HG03097 (cell line): ENCODE results near the gene PTPRN2.
"Not testable (repeated sequence)": the region's sequence is repeated elsewhere in the genome, so short reads cannot be mapped to it uniquely, and the experiment has no call there.

Source experiments
- ATAC-seq: cut with Tn5 transposase; IDR thresholded peaks from one replicate; pipeline ENCODE4 v1.9.1; 2021; ENCODE audit not compliant: unreplicated experiment, low FRiP score

The PTPRN2 gene

DNA sequence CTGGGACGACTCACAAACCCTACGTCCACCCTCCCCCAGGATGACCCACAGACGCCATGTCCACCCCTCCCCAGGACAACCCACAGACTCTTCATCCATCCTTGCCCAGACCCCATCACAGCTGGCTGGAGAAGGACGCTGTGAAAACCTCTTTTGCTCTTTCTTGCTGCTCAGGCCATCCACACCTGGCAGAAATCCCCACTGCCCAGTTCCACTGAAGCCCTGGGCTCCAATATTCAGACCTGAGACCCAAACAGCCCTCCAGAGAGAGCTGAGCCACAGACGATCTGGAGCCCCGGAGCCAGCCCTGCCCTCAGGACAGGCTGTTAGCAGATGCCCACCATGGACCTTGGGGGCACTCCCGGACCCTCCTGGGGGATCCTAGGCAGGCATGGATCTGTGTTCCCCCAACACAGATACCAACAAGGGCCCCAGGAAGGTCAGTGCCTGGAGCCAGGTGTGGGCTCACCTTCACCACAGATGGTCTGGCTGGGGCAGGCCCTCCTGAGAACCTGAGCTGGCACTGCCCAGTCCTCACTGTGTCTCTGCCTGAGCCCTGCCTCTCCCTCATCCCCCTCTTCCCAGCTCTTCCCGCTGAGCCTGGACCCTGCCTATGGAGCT lies 226.2 kb downstream of the PTPRN2 start:
- no peak for ATAC-seq

DNA sequence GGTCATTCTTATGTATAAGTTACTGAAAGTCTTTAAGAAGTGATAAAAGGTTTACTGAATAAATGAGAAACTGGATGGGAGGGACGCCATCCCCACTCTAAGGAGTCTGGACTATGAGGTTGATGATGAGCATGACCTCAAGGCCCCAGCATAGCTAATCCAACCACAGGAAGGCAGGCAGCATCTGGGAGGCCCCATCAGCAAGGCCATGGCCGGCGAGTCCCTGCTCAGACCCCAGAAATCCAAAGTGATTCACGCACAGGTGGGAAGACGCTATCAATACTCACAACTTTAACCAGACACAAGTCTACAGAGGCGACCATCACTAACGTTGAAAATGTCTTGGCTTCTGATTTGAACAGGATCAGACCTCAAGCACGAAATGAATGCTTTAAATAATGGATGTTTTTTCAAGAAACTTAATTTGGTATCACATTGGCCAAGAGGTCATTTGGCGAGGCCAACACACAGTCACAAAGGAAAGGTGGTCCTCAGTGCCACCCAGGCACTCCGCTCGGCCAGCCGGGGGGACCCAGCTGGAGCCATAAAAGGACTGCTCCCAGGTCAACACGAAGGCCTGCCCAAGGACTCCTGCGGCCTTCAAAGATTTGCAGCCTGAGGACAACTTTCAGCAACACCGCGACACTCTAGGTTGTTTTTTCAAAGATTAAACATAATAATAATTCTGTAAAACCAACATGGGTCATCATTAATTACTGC lies 228.5 kb downstream of the PTPRN2 start:
- ATAC-seq = no peak

DNA sequence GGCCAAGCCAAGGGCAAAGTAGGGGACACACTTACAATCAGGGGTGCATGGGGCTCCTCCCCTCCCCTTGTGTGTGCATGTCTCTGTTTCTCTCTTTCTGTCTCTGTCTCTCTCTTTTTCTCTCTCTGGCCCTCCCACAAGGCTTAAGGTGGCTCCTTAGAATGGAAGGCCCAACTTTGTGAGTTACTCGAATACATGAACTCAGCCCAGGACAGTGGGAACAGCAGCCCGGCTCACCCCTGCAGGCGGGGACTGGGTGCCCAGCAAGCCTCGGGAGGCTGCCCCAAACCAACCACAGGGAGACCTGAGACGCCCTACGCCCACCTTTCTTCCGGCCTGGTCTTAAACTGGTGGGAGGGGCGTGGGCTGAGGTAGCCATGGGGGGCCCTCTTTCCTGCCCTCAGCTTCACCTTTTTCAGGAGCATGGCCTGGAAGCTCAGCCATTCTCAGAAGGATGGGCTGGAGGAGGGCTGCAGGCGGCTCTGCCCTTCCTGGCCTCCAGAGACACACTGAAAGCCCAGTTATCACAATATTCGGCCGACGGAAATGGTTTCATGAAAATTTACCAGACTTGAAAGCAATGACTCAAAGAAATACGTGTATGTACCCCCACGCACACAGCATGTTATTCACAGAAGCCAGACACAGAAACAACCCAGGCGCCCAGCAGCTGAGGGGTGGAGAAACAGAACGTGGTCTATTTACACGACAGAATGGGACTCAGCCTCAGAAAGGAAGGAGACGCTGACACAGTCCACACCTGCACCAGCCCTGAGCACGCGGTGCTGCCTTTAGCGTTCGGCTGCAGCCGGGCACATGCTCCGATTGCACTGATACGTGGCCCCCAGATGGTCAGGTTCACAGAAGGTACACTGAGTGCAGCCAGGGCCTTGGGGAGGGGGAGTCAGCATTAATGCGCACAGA lies 229.5 kb downstream of the PTPRN2 start:
- no peak for ATAC-seq

DNA sequence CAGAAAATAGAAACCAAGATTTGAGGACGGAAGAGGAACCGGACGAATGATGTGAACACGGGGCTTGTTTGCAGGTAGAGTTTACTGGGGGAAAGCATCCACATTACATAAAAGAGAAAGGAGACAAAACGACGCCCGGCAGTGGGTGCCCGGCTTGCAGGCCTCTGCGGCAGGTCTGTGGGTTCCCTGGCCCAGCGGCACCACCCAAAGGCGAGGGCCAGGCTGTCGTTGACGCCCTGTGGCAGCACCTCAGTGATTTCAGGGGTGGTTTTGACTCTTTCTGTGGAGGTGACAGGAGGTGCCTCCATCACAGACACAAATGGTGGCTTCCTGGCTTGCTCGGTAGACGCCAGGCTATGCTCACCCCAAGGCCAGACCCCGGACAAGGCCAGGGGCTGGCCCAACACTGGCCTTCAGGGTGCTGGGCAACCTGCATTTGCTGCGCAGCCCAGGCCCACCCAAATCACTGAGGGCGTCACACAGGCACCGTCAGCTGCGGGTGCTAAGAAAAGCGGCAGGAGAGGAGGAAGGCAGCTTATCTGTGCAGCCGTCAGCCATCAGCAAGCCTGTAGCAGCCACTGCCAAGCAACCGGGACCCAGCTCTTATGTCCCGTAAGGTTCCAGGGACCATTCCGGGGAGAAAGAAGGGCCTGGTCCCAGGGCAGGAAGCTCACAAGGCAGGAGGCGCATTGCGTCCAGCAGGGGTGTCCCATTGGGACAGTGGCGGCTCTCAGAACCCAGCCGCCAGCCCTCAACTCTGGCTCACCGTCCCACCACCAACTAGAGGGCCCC lies 230.3 kb downstream of the PTPRN2 start:
- ATAC-seq = no peak

DNA sequence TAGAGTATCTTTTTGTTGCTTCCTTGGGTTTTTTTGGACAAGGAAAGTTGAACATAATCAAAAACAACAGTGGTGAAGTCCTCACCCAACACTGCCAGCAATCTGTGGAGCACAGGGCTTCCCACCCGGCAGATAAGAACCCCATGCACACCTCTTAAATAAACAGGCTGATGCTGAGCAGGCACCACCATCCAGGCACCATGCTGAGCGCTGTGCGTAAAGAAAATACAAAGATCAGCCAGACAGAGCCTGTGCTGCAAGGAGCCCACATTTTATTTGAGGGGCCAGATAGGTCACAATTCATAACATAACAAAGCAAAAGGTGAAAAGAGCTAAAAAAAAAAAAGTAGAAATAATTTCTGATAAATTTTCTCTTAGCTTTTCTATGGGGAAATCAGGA lies 231.2 kb downstream of the PTPRN2 start:
- ATAC-seq = no peak

DNA sequence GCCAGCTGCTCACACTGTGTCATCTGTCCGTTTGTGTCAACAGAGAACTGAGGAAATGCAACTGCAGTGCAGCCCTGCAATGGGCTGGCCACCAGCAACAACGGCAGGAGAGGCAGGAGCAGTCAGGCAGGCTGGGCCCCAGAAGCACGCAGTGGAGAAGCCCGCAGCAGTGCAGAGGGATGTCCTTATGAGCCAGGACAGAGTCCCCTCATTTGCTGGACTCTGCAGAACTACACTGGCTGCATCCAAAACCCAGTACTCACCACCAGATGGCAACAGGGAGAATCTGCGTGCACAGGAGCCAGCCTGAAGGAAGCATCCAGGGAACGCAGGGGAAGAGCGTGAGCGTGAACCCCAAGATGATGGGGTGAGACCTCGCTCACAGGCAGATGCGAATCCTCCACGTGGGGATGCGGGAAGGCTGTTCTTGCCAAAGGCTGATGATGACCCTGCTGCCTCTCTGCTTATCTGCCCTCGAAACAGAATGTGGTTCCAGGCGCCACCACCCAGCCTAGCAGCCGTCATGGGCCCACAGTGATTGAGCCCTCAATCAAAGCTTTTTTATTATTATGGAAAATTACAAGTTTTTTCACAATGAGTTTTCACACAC lies 232.1 kb downstream of the PTPRN2 start:
- ATAC-seq = no peak

DNA sequence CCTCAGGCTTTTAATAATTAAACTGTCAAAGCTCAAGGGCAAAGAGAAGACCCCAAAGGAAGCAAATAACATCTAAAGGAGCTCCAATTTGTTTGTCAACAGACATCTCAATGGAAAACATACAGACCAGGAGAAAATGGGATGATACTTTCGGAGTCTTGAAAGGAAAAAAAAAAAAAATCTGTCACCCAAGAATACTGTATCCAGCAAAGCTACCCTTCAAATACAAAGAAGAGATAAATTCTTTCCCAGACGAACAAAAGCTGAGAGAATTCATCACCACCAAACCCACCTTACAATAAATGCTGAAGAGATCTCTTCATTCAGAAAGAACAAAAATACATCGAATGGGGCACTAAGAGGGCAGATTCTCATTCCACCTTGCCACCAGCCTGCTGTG lies 232.8 kb downstream of the PTPRN2 start:
- no peak for ATAC-seq

DNA sequence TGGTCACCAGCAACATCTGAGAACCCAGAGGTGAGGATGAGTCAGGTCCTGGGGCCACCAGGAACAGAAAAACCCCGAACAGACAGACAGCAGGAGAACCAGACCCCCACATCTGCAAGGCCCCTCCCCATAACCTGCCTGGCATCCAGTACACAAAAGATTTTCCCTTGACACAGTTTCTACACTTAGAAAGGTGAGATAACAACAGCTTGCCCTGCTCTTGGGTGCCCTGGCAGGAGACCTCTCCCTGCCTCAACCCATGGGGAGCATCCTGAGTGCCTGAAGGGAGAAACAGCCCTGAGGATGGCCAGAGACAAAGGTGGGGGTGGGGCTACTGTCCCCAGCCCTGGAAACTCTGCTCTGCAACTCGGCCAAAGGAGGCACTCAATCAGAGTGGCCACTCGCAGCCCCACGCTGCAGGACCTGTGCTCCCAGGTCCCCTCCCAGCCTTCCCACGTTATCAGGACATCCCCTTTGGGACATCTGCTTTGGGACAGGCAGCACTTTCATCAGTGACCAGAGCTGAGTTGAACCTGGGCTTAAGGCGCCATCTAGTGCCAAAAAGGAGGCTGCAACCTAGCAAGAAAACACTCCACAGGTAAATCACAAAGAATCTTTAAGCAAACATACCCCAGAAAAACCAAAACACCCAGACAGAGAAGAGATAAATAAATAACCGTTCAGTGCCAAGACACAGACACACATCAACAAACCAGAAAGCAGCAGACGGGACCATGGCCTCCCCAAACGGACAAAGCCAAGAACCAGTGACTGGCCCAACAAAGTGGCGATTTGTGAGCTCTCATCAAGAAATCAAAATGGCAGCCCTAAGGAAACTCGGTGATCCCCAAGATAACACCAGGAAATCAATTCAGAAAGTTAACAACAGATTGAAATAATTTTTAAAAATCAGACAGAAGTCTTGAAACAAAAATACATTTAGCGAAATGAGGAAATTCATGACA lies 233.7 kb downstream of the PTPRN2 start:
- no peak for ATAC-seq

DNA sequence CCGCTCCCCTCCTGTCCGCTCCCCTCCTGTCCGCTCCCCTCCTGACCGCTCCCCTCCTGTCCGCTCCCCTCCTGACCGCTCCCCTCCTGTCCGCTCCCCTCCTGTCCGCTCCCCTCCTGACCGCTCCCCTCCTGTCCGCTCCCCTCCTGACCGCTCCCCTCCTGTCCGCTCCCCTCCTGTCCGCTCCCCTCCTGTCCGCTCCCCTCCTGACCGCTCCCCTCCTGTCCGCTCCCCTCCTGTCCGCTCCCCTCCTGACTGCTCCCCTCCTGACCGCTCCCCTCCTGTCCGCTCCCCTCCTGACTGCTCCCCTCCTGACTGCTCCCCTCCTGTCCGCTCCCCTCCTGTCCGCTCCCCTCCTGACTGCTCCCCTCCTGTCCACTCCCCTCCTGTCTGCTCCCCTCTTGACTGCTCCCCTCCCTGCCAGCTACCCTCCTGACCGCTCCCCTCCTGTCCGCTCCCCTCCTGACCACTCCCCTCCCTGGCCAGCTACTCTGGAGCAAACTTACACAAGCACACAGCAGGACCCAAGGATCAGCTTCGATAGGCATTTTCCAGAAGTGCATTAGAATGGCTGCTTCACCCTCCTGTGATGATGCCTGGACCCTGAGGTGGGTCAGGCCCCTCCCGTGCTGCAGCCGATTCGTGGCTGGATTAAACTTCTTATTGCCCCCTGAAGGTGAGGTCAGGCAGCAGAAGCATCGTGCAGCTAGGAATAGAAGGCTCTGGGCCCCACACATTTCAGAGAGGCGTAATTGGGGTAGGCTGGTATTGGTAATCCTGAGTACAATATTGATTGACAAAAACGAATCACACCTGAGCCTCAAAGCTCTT lies 235.5 kb downstream of the PTPRN2 start:
- not testable (repeated sequence) for ATAC-seq

DNA sequence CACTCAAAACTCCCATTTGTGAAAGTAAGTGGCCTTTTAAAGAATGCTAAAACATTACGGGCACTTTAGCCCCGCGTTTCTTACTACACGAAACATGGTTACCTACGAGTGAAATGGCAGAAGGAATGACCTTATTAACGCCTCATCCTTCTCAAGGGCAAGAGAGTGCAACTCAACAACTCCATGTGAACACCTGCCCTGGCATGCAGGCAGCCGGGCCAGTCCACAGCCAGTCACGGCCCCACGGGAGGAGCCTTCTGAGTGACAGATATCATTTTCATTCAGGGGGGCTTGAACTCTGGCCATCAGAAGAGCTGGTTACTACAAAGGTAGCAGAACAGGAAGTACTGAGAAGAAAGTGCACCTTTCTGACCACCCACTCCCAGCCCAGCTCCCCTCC lies 236.1 kb downstream of the PTPRN2 start:
- no peak for ATAC-seq

DNA sequence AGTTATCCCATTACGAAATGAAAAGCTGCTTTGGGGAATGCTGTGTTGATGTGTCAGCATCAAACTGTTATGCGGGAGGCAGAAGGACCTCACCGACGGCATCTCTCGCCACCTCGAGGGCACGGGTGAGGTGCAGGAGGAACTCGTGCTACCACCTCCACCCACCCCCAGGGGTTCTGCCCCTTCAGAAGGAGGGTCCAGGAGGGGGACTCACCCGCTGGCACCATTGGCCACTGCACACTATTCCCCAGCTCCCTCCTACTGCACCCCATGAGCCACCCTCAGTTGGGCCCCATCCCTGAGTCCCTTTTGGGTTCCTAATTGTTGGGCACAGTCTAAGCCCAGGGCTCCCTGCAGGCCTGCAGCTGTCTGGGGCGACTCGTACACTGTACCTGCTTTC lies 236.6 kb downstream of the PTPRN2 start:
- ATAC-seq = no peak

DNA sequence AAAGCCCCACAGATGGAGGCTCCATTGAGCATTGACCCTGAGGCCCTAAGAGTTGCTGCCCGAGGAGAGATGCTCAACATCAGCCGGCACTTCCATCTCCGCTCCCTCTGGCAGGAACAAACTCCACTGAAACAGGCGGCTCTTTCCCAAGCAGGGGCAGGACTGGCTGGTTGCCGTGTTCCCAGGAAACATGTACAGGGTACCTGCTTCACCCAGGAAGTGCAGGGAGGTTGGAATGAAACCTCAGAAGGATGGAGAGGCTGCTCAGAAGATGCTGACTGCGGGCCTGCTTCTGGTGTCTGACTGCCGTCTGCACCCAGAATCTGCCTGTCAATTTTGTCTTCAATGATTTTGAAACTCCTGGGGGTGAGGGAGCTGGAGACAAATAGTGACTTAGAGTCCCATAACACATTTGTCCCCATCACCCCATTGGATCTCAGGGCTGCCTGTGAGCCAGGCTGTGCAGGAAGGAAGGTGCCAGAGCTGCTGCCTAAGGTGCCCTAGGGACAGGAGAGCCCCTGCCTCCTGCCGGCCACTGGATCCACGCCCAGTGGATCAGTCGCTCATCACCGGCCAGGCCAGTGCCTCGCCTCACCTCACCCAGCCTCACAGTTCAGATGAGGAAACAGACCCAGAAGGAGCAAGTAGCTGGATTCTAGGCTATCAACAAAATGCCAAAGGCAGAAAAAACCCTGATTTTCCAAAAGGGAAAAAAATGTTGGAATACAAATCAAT lies 237.3 kb downstream of the PTPRN2 start:
- ATAC-seq = no peak

DNA sequence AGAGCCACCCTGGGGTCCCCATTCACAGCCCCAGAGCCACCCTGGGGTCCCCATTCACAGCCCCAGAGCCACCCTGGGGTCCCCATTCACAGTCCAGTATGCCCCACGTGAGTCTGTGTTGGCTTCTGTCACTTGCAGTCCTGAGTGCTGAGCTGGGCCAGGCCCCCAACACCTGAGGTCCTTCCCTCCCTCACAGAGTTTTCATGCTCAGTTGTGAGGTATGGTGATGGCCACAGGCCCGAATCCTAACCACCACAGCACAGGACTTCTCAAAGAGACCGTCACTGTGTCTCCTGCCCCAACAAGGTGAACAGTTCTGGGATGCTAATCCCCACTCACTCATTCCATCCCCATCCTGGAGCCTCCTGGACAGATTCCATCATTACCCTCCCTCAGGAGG lies 239.2 kb downstream of the PTPRN2 start:
- ATAC-seq = no peak

DNA sequence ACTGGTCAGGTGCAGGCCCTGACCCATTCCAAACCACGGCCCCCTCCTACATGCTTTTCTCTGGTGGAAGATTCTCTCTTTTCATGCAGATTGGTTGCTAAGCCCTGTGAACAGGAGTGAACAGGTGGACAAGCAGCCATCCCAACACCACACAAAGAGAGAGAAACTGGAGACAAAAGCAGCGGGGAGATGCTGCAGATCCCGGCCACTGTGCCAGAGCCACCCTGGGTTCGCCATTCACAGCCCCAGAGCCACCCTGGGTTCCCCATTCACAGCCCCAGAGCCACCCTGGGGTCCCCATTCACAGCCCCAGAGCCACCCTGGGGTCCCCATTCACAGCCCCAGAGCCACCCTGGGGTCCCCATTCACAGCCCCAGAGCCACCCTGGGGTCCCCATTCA lies 239.6 kb downstream of the PTPRN2 start:
- not testable (repeated sequence) for ATAC-seq

DNA sequence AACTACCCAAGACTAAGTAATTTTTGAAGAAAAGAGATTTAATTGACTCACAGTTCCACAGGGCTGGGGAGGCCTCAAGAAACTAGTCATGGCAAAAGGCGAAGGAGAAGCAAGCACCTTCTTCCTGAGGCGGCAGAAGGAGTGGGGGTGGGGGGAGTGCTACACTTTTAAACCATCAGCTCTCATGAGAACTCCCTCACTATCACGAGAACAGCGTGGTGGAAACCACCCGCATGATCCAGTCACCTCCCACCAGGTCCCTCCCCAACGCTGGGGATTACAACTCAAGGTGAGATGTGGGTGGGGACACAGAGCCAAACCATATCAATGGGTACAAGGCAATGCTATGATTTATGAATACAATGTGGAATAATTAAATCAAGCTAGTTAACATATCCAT lies 241.9 kb downstream of the PTPRN2 start:
- no peak for ATAC-seq

DNA sequence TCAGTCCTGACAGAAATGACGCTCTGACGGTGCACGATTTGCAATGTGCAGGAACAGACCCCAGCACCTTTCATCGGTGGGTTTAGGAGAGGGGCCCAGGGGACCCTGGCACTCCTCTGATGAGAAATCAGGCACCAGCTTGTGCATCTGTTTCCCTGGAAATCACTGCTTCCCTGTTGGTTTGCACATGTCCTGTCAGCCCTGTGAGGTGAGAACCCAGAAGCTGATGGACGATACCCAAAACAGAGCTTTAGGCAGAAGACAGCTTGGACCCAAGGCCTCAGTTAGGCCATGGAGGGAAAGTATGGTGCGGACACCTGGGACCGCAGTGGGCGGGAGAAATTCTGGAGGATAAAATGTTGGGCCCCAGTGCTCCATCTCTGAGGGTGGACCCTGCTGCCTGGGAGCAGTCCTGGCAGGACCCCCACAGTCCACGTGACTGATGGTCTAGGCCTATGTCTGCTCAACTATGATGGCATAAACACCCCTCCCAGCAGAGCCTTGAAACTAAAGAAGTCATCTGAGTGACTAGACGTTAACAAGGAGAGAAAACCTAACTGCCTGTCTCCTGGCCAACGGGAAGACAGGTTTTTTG lies 242.8 kb downstream of the PTPRN2 start:
- ATAC-seq = no peak

DNA sequence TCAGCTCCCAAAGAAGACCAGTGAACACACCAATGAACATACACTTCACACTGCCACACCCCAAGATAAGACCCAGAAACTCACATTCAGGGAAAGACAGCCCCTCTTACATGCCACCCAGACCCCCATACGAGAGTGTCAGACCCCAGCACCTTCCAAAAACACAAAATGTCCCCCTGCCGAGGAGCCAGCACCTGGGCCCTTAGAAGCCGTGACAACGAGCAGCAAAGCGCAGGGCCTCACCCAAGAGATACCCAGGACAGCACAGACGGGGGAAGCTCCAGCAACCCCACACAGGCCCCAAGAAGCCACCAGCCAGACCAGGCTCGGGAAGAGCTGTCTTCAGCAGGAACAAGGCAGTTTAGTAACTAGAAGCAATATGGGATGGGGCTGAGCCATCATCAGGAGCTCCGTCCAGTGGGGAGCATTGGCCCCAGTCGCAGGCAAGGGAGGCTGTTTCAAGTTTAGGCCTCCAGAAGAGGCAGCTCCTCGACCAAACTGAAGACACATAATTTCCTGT lies 243.6 kb downstream of the PTPRN2 start:
- ATAC-seq = no peak
